HCT116 (cell line): ENCODE results near the gene FAM240B. TPM values are rescaled to one million over a fixed set of nuclear protein-coding genes. Genes with fewer than 3 reads are reported as not detected.

ENCODE experiments used
- ATAC-seq: fragments of 200-7000 bp; cut with Tn5 transposase; 2 replicates; pipeline ENCODE4 v1.9.1; 2020; ENCODE audit warnings: mild to moderate bottlenecking, moderate library complexity
- BruUV-seq: library from RNA; stranded (reverse); fragments of 400-500 nt; replicated peaks from 2 replicates; lab custom pipeline; 2021; lab: Mats Ljungman, UMichigan
- CTCF ChIA-PET: fragments of 300-600 bp; sonication (Branson Sonifier 250); formaldehyde crosslinking; loops from one replicate; lab custom pipeline; 2021; ENCODE audit warnings: antibody characterized with exemption; lab: Charles Lee
- POLR2A ChIA-PET: fragments of 300-600, 350-600 bp; sonication (Branson Sonifier 250); formaldehyde crosslinking; loops from one replicate; lab custom pipeline; 2021; ENCODE audit warnings: antibody characterized with exemption; lab: Charles Lee
- RAD21 ChIA-PET, 2 experiments: fragments of 300-600 bp; sonication (Branson Sonifier 250); formaldehyde crosslinking; loops; one replicate each; lab custom pipeline; 2023; ENCODE audit warnings: low total read pairs in 2 of 2; ENCODE audit not compliant: uncharacterized antibody in 2 of 2, unreplicated experiment in 2 of 2, low non-redundant PET in 1 of 2; lab: Charles Lee
- DNase-seq: peaks from one replicate; pipeline ENCODE4 v3.0.0-alpha.2; 2010; ENCODE audit warnings: low read depth, low spot score
- H2AFZ ChIP-seq: fragments of 200-600 bp; shearing (Covaris generic), sonication (generic); 2 replicates; pipeline ENCODE4 v1.6.1; 2017; ENCODE audit warnings: low read depth, mixed run types, mixed read lengths, antibody characterized with exemption, low read length; ENCODE audit not compliant: poor library complexity, severe bottlenecking
- H3K27ac ChIP-seq: 2 replicates; pipeline ENCODE4 v1.5.1; 2012; ENCODE audit warnings: low read depth, low read length
- H3K27me3 ChIP-seq: fragments of 200-600 bp; sonication (generic); 2 replicates; pipeline ENCODE4 v1.6.1; 2016; ENCODE audit warnings: mixed run types, low read length, mixed read lengths; ENCODE audit not compliant: insufficient read depth
- H3K36me3 ChIP-seq, 2 experiments: fragments of 200-500 bp in 1 of 2; fragments of 200-600 bp in 1 of 2; sonication (Bioruptor generic) in 1 of 2; sonication (generic) in 1 of 2; 2 replicates each; pipeline versions ENCODE4 v1.5.1 to v1.6.1; 2014 to 2016; ENCODE audit warnings: low read length in 2 of 2, inconsistent platforms in 1 of 2, mixed read lengths in 1 of 2, mixed run types in 1 of 2; ENCODE audit not compliant: insufficient read depth in 2 of 2, control insufficient read depth in 1 of 2
- H3K4me1 ChIP-seq, 2 experiments: fragments of 200-600 bp in 1 of 2; sonication (generic) in 1 of 2; 2 replicates each; pipeline versions ENCODE4 v1.5.1 to v1.6.1; 2012 to 2017; ENCODE audit warnings: low read length in 2 of 2, inconsistent platforms in 1 of 2, mild to moderate bottlenecking in 1 of 2, mixed read lengths in 1 of 2, mixed run types in 1 of 2, moderate library complexity in 1 of 2; ENCODE audit not compliant: insufficient read depth in 2 of 2, control insufficient read depth in 1 of 2
- H3K4me2 ChIP-seq: fragments of 200-600 bp; sonication (generic); 2 replicates; pipeline ENCODE4 v1.6.1; 2017; ENCODE audit warnings: mixed run types, low read length, mixed read lengths
- H3K4me3 ChIP-seq, 2 experiments: fragments of 200-600 bp in 1 of 2; sonication (generic) in 1 of 2; replicated peaks in 1 of 2; 2 replicates each; pipeline ENCODE4 v1.5.1; 2011 to 2016; ENCODE audit warnings: low read length in 2 of 2, control low read depth in 1 of 2, low read depth in 1 of 2, mild to moderate bottlenecking in 1 of 2, mixed read lengths in 1 of 2, mixed run types in 1 of 2
- H3K79me2 ChIP-seq: fragments of 200-600 bp; sonication (generic); 2 replicates; pipeline ENCODE4 v1.6.1; 2017; ENCODE audit warnings: mild to moderate bottlenecking, mixed run types, low read length, moderate library complexity, mixed read lengths; ENCODE audit not compliant: insufficient read depth
- H3K9ac ChIP-seq: fragments of 200-600 bp; sonication (generic); 2 replicates; pipeline ENCODE4 v1.6.1; 2016; ENCODE audit warnings: low read length, mixed read lengths
- H3K9me2 ChIP-seq: fragments of 200-600 bp; sonication (generic), shearing (Covaris generic); 2 replicates; pipeline ENCODE4 v1.6.1; 2017; ENCODE audit warnings: mixed run types, mild to moderate bottlenecking, moderate library complexity; ENCODE audit not compliant: insufficient read depth
- H3K9me3 ChIP-seq, 2 experiments: fragments of 200-500 bp in 1 of 2; fragments of 200-600 bp in 1 of 2; sonication (Bioruptor generic) in 1 of 2; sonication (generic) in 1 of 2; 2 replicates each; pipeline ENCODE4 v1.6.1; 2014 to 2017; ENCODE audit warnings: low read length in 2 of 2, mixed read lengths in 2 of 2, inconsistent platforms in 1 of 2, low read depth in 1 of 2, mild to moderate bottlenecking in 1 of 2, mixed run types in 1 of 2, moderate library complexity in 1 of 2; ENCODE audit not compliant: control insufficient read depth in 1 of 2, insufficient read depth in 1 of 2
- H4K20me1 ChIP-seq: fragments of 200-600 bp; sonication (generic), shearing (Covaris generic); 2 replicates; pipeline ENCODE4 v1.6.1; 2017; ENCODE audit warnings: mixed run types, mild to moderate bottlenecking, moderate library complexity; ENCODE audit not compliant: insufficient read depth
- ATF3 ChIP-seq: IDR thresholded peaks from 2 replicates; pipeline ENCODE4 v1.6.1; 2012
- CBX3 ChIP-seq: IDR thresholded peaks from 2 replicates; pipeline ENCODE4 v1.6.1; 2012; ENCODE audit warnings: low read depth
- CEBPB ChIP-seq: IDR thresholded peaks from 2 replicates; pipeline ENCODE4 v1.6.1; 2012; ENCODE audit warnings: low read depth
- CTCF ChIP-seq, 3 experiments: fragments of 200-600 bp in 1 of 3; sonication (generic) in 1 of 3; IDR thresholded peaks in 2 of 3; conservative IDR thresholded peaks in 1 of 3; 2 replicates each; pipeline ENCODE4 v1.5.1; 2012 to 2017; ENCODE audit warnings: low read depth in 2 of 3, low read length in 2 of 3, antibody characterized with exemption in 1 of 3, borderline replicate concordance in 1 of 3, control low read depth in 1 of 3, mild to moderate bottlenecking in 1 of 3, mixed read lengths in 1 of 3, mixed run types in 1 of 3, moderate library complexity in 1 of 3; ENCODE audit not compliant: insufficient read depth in 1 of 3
- EZH2 ChIP-seq: fragments of 200-600 bp; sonication (generic); IDR thresholded peaks from 2 replicates; pipeline ENCODE4 v1.6.1; 2017; ENCODE audit warnings: antibody characterized with exemption, mixed run types
- FOSL1 ChIP-seq: IDR thresholded peaks from 2 replicates; pipeline ENCODE4 v1.6.1; 2012; ENCODE audit warnings: low read depth
- MAX ChIP-seq: IDR thresholded peaks from 2 replicates; pipeline ENCODE4 v1.6.1; 2012
- POLR2A ChIP-seq: IDR thresholded peaks from 2 replicates; pipeline ENCODE4 v1.7.0; 2011; ENCODE audit warnings: borderline replicate concordance; ENCODE audit not compliant: insufficient read depth, insufficient read length; ENCODE audit errors: extremely low read depth
- SRF ChIP-seq: IDR thresholded peaks from 2 replicates; pipeline ENCODE4 v1.6.1; 2012; ENCODE audit warnings: low read depth
- TCF7L2 ChIP-seq: IDR thresholded peaks from 2 replicates; pipeline ENCODE4 v1.7.0; 2011; ENCODE audit warnings: borderline replicate concordance, inconsistent platforms; ENCODE audit not compliant: insufficient read depth, insufficient read length; ENCODE audit errors: extremely low read depth
- ZFX ChIP-seq: fragments of 450-650 bp; IDR thresholded peaks from 2 replicates; pipeline ENCODE4 v1.6.1; 2017
- intact Hi-C: fragments of 100-400 bp; cut with micrococcal nuclease; formaldehyde crosslinking; loops from 2 replicates; pipeline ENCODE4 v1.10.0; 2022
- total RNA-seq: library from RNA; stranded (reverse); gene quantifications from one replicate; pipeline ENCODE4 v1.2.1, GENCODE V29; 2021; ENCODE audit not compliant: unreplicated experiment

Gene FAM240B
- total RNA-seq, 1 experiment from 2014 or later = not detected

- Histone ChIP-seq H2AFZ (no peak overlapping the region), H4K20me1 (no peaks in the 10 kb centered on the region), H3K9me3 (no peaks in the 10 kb centered on the region), H3K4me1 (no peaks in the 10 kb centered on the region), H3K27me3 (no peaks in the 10 kb centered on the region), H3K9me2 (no peaks in the 10 kb centered on the region), H3K9ac (no peak overlapping the region), H3K4me2 (no peak overlapping the region), H3K79me2 (no peaks in the 10 kb centered on the region), H3K4me3 (no peak overlapping the region), H3K36me3 (no peaks in the 10 kb centered on the region), H3K27ac (no peak overlapping the region)
- BruUV-seq = no TSS peak
- TF ChIP-seq CEBPB (no peak), EZH2 (no peak), FOSL1 (no peak), CBX3 (no peak), ATF3 (no peak), ZFX (no peak), POLR2A (no peak), TCF7L2 (no peak), SRF (no peak), CTCF (IDR thresholded peaks at IDR 0.05 in 2 of 3, conservative IDR thresholded peaks at IDR 0.05 in 1 of 3; ENCODE audit: borderline replicate concordance in 1 of 3, insufficient read depth in 1 of 3, low read depth in 2 of 3, low read length in 2 of 3) (no peak), MAX (no peak)
- ChIA-PET RAD21 (no interaction called here), CTCF (no interaction called here), POLR2A (no interaction called here)
- ATAC-seq (no peak), DNase-seq (no peak)
- intact Hi-C loops = no loop called here
Measured at GRCh38 chr9:38659538-38659937, 60.4 kb downstream of the FAM240B start.
